ENCODE results near the gene SRP54.

DNA sequence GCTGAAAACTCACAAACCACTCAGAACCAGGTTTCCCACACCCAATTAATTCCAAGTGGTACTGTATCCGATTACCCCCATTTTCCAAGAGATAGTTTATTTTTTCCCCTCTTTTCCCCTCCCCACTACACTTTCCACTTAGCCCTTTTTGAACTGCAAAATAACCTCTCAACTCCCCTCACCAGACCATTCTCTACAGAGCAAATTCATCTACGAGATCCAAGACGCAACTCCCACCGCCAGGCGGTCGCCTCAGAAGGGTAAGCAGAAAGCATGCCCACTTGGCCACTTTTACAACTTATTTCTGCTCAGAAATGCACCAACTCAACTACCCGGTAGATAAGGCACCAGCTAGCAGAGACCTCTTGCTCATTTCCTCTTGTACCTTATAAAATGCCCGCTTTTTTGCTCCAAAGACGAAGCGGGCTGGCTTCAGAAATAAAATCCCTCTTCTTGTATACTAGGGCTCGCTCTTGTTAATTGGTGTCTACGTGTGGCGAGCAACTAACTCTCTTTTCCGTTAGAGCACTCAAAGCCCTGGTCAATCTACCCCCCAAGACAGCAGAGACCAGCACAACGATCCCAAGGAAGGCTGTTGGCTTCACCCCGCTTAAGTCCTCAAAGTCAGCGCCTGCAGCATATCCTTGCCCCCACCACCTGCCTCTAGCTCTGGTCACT is 910 bp upstream of the SRP54 start:
- TF ChIP-seq, protein P1, sequence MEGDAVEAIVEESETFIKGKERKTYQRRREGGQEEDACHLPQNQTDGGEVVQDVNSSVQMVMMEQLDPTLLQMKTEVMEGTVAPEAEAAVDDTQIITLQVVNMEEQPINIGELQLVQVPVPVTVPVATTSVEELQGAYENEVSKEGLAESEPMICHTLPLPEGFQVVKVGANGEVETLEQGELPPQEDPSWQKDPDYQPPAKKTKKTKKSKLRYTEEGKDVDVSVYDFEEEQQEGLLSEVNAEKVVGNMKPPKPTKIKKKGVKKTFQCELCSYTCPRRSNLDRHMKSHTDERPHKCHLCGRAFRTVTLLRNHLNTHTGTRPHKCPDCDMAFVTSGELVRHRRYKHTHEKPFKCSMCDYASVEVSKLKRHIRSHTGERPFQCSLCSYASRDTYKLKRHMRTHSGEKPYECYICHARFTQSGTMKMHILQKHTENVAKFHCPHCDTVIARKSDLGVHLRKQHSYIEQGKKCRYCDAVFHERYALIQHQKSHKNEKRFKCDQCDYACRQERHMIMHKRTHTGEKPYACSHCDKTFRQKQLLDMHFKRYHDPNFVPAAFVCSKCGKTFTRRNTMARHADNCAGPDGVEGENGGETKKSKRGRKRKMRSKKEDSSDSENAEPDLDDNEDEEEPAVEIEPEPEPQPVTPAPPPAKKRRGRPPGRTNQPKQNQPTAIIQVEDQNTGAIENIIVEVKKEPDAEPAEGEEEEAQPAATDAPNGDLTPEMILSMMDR (IDR thresholded peaks at IDR 0.05), result no peak
- TF ChIP-seq EP300 (IDR thresholded peaks at IDR 0.05) (no peak), CHD4 (IDR thresholded peaks at IDR 0.05; ENCODE audit: borderline replicate concordance) (no peak), POLR2A (IDR thresholded peaks at IDR 0.05; ENCODE audit: low read length) (no peak), CBX2 (IDR thresholded peaks at IDR 0.05; ENCODE audit: borderline replicate concordance, low read depth) (no peak)
- TF ChIP-seq, protein P2, sequence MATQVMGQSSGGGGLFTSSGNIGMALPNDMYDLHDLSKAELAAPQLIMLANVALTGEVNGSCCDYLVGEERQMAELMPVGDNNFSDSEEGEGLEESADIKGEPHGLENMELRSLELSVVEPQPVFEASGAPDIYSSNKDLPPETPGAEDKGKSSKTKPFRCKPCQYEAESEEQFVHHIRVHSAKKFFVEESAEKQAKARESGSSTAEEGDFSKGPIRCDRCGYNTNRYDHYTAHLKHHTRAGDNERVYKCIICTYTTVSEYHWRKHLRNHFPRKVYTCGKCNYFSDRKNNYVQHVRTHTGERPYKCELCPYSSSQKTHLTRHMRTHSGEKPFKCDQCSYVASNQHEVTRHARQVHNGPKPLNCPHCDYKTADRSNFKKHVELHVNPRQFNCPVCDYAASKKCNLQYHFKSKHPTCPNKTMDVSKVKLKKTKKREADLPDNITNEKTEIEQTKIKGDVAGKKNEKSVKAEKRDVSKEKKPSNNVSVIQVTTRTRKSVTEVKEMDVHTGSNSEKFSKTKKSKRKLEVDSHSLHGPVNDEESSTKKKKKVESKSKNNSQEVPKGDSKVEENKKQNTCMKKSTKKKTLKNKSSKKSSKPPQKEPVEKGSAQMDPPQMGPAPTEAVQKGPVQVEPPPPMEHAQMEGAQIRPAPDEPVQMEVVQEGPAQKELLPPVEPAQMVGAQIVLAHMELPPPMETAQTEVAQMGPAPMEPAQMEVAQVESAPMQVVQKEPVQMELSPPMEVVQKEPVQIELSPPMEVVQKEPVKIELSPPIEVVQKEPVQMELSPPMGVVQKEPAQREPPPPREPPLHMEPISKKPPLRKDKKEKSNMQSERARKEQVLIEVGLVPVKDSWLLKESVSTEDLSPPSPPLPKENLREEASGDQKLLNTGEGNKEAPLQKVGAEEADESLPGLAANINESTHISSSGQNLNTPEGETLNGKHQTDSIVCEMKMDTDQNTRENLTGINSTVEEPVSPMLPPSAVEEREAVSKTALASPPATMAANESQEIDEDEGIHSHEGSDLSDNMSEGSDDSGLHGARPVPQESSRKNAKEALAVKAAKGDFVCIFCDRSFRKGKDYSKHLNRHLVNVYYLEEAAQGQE (IDR thresholded peaks at IDR 0.05), result no peak

All from A549 (cell line).